Breast epithelium (tissue), 4 donors: ENCODE results near the gene TRAPPC10. TPM values are rescaled to one million over a fixed set of nuclear protein-coding genes. Genes with fewer than 3 reads are reported as not detected.

Experiments
- DNase-seq, 2 donors: peaks; one replicate each; pipeline ENCODE4 v3.0.0-alpha.2; 2019; ENCODE audit warnings: low spot score in 2 of 2
- H3K27ac ChIP-seq, 2 donors: fragments of 200-600 bp; sonication (generic) in 1 of 2; one replicate each; pipeline ENCODE4 v1.5.1; 2016 to 2019; ENCODE audit warnings: mild to moderate bottlenecking in 1 of 2
- H3K27me3 ChIP-seq, 2 donors: fragments of 200-600 bp; sonication (generic) in 1 of 2; one replicate each; pipeline versions ENCODE4 v1.5.1 to v1.6.0; 2017 to 2019; ENCODE audit warnings: control low read depth in 1 of 2, mild to moderate bottlenecking in 1 of 2
- H3K36me3 ChIP-seq: fragments of 200-600 bp; one replicate; pipeline ENCODE4 v1.5.1; 2019
- H3K4me1 ChIP-seq, 2 donors: fragments of 200-600 bp; sonication (generic); one replicate each; pipeline ENCODE4 v1.5.1; 2016 to 2019; ENCODE audit warnings: control low read depth in 1 of 2
- H3K4me3 ChIP-seq, 3 donors: fragments of 200-600 bp; sonication (generic); 1 replicate in 2 of 3; 2 replicates in 1 of 3; pipeline ENCODE4 v1.5.1; 2016 to 2019; ENCODE audit warnings: mild to moderate bottlenecking in 3 of 3, moderate library complexity in 2 of 3
- H3K9me3 ChIP-seq, 2 donors: fragments of 200-600 bp; sonication (generic) in 1 of 2; one replicate each; pipeline ENCODE4 v1.5.1; 2016 to 2019; ENCODE audit warnings: control low read depth in 1 of 2
- CTCF ChIP-seq, 3 donors: fragments of 450-650 bp; IDR thresholded peaks; one replicate each; pipeline ENCODE4 v1.5.1; 2016 to 2017; ENCODE audit warnings: antibody characterized with exemption in 3 of 3, mild to moderate bottlenecking in 3 of 3, moderate library complexity in 3 of 3
- POLR2A ChIP-seq: fragments of 450-650 bp; IDR thresholded peaks from one replicate; pipeline ENCODE4 v1.6.1; 2016; ENCODE audit warnings: antibody characterized with exemption, mild to moderate bottlenecking, moderate library complexity
- POLR2AphosphoS5 ChIP-seq, 3 donors: sonication (generic); formaldehyde crosslinking; IDR thresholded peaks; one replicate each; pipeline ENCODE4 v1.6.1; 2017; ENCODE audit warnings: antibody characterized with exemption in 3 of 3
- intact Hi-C: fragments of 100-400 bp; cut with DNase I; formaldehyde crosslinking; loops from one replicate; pipeline ENCODE4 v1.15.1; 2023; ENCODE audit warnings: low total_unique reads
- total RNA-seq, 3 donors: library from RNA; depleted of rRNA; stranded (reverse); fragments of >200 nt; gene quantifications; one replicate each; pipeline ENCODE4 v1.1.0, GENCODE V29; 2016

The TRAPPC10 gene
- total RNA-seq, 3 donors from 2014 or later: 27.4 to 35.0 (median 31.1) TPM

- TF ChIP-seq POLR2A (no peak), CTCF (IDR thresholded peaks at IDR 0.05) (no peak), POLR2AphosphoS5 (IDR thresholded peaks at IDR 0.05) (no peak)
- intact Hi-C loops: no loop called here
- no peak for DNase-seq
- no peaks in the 10 kb centered on the region for H3K36me3 ChIP-seq
- no peaks in the 10 kb centered on the region for H3K4me1 ChIP-seq
- H3K27me3 ChIP-seq: no peaks in the 10 kb centered on the region
- H3K9me3 ChIP-seq: no peaks in the 10 kb centered on the region
- no peak overlapping the region for H3K27ac ChIP-seq
- H3K4me3 ChIP-seq: no peak overlapping the region
These were observed 16.5 kb upstream of the TRAPPC10 start for GRCh38 chr21:43995521-43996105.

- Histone ChIP-seq H3K9me3 (no peaks in the 10 kb centered on the region), H3K27me3 (no peaks in the 10 kb centered on the region), H3K4me1 (no peaks in the 10 kb centered on the region), H3K27ac (no peak overlapping the region), H3K36me3 (no peaks in the 10 kb centered on the region), H3K4me3 (no peak overlapping the region)
- no peak for DNase-seq
- intact Hi-C loops: no loop called here
- TF ChIP-seq POLR2A: no peak
- no peak for TF ChIP-seq POLR2AphosphoS5 (IDR thresholded peaks at IDR 0.05)
- no peak for TF ChIP-seq CTCF (IDR thresholded peaks at IDR 0.05)
These were observed 14.1 kb upstream of the TRAPPC10 start for GRCh38 chr21:43997766-43998742.

GRCh38 chr21:44000360-44000759, 11.7 kb upstream of the TRAPPC10 start:
- DNase-seq: no peak
- H3K27me3 ChIP-seq: no peaks in the 10 kb centered on the region
- H3K9me3 ChIP-seq: no peaks in the 10 kb centered on the region
- H3K4me1 ChIP-seq: no peaks in the 10 kb centered on the region
- no peak overlapping the region for H3K4me3 ChIP-seq
- TF ChIP-seq POLR2A (no peak), POLR2AphosphoS5 (IDR thresholded peaks at IDR 0.05) (no peak), CTCF (IDR thresholded peaks at IDR 0.05) (no peak)
- H3K27ac ChIP-seq: no peak overlapping the region
- no peaks in the 10 kb centered on the region for H3K36me3 ChIP-seq
- intact Hi-C loops: no loop called here

GRCh38 chr21:44002511-44002910, 9.6 kb upstream of the TRAPPC10 start:
- H3K4me1 ChIP-seq: no peaks in the 10 kb centered on the region
- H3K4me3 ChIP-seq: no peak overlapping the region
- H3K9me3 ChIP-seq: no peaks in the 10 kb centered on the region
- no peak for DNase-seq
- TF ChIP-seq CTCF (IDR thresholded peaks at IDR 0.05) (no peak), POLR2AphosphoS5 (IDR thresholded peaks at IDR 0.05) (no peak), POLR2A (no peak)
- no peak overlapping the region for H3K27ac ChIP-seq
- no peaks in the 10 kb centered on the region for H3K36me3 ChIP-seq
- no peaks in the 10 kb centered on the region for H3K27me3 ChIP-seq
- intact Hi-C loops: no loop called here

- no peak for DNase-seq
- H3K4me1 ChIP-seq: no peaks in the 10 kb centered on the region
- no peak overlapping the region for H3K4me3 ChIP-seq
- H3K27ac ChIP-seq: no peak overlapping the region
- intact Hi-C loops: no loop called here
- no peaks in the 10 kb centered on the region for H3K36me3 ChIP-seq
- TF ChIP-seq POLR2AphosphoS5 (IDR thresholded peaks at IDR 0.05): no peak
- TF ChIP-seq POLR2A: no peak
- no peak for TF ChIP-seq CTCF (IDR thresholded peaks at IDR 0.05)
- no peaks in the 10 kb centered on the region for H3K9me3 ChIP-seq
- H3K27me3 ChIP-seq: no peaks in the 10 kb centered on the region
These were observed 8.7 kb upstream of the TRAPPC10 start for GRCh38 chr21:44003307-44003966.
